ENCODE data around the gene CYP26B1. TPM values are rescaled to one million over a fixed set of nuclear protein-coding genes. Genes with fewer than 3 reads are reported as not detected.

CYP26B1 gene
- total RNA-seq, 2 donors from 2014 or later: 0.52 to 4.9 TPM

DNA sequence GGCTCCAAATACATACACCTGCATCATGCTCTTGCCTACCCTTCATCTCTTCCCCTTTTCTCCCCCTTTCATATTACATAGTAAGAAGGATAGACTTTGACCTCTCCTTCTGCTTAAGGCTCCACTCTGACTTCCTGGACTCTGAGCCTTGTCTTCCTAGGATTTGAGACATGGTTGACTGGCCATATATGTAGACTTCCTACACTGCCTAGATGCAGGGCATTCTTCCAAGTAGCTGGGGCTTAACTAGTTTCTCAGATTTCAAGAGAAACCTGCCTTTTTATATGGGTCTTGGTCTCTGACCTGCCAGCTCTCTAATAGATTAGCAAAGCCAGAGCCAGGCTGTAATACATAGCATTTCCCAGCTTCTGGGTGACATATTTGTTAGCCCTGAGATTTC is 35.4 kb upstream of the CYP26B1 start:
- ATAC-seq (no peak), DNase-seq (no peak)
- no peaks in the 10 kb centered on the region for H3K9me3 ChIP-seq
- H3K36me3 ChIP-seq (replicated peaks in 1 of 2; ENCODE audit: insufficient read depth in 1 of 2, low read depth in 2 of 2): no peaks in the 10 kb centered on the region
- no peaks in the 10 kb centered on the region for H3K27me3 ChIP-seq
- H3K27ac ChIP-seq: no peak overlapping the region
- H3K4me3 ChIP-seq: no peak overlapping the region
- no peaks in the 10 kb centered on the region for H3K4me1 ChIP-seq
- intact Hi-C loops (cut with DNase I): no loop called here
- TF ChIP-seq CTCF (IDR thresholded peaks at IDR 0.05) (no peak), POLR2A (IDR thresholded peaks at IDR 0.05) (no peak)

GRCh38 chr2:72182547-72182946 is 34.9 kb upstream of the CYP26B1 start:
- Histone ChIP-seq H3K27ac (no peak overlapping the region), H3K9me3 (no peaks in the 10 kb centered on the region), H3K27me3 (no peaks in the 10 kb centered on the region), H3K4me3 (no peak overlapping the region), H3K4me1 (no peaks in the 10 kb centered on the region), H3K36me3 (replicated peaks in 1 of 2; ENCODE audit: insufficient read depth in 1 of 2, low read depth in 2 of 2) (no peaks in the 10 kb centered on the region)
- peak in 3 of 4 donors; percentile 7 to 26 (median 21) for DNase-seq
- ATAC-seq: no peak
- no peak for TF ChIP-seq POLR2A (IDR thresholded peaks at IDR 0.05)
- no peak for TF ChIP-seq CTCF (IDR thresholded peaks at IDR 0.05)
- intact Hi-C loops (cut with DNase I): no loop called here
- 72 to 79% methylated on average over 4 of the region's 4 CpGs for WGBS, 2 donors

- H3K9me3 ChIP-seq: no peaks in the 10 kb centered on the region
- no peaks in the 10 kb centered on the region for H3K27me3 ChIP-seq
- no peaks in the 10 kb centered on the region for H3K36me3 ChIP-seq (replicated peaks in 1 of 2; ENCODE audit: insufficient read depth in 1 of 2, low read depth in 2 of 2)
- 95 to 96% methylated on average over 2 of the region's 2 CpGs for WGBS, 2 donors
- no peak overlapping the region for H3K4me3 ChIP-seq
- TF ChIP-seq POLR2A (IDR thresholded peaks at IDR 0.05): no peak
- TF ChIP-seq CTCF (IDR thresholded peaks at IDR 0.05): no peak
- no peaks in the 10 kb centered on the region for H3K4me1 ChIP-seq
- ATAC-seq: no peak
- no peak for DNase-seq
- intact Hi-C loops (cut with DNase I): no loop called here
- no peak overlapping the region for H3K27ac ChIP-seq
These were observed 34.0 kb upstream of the CYP26B1 start for GRCh38 chr2:72181616-72182015.

DNA sequence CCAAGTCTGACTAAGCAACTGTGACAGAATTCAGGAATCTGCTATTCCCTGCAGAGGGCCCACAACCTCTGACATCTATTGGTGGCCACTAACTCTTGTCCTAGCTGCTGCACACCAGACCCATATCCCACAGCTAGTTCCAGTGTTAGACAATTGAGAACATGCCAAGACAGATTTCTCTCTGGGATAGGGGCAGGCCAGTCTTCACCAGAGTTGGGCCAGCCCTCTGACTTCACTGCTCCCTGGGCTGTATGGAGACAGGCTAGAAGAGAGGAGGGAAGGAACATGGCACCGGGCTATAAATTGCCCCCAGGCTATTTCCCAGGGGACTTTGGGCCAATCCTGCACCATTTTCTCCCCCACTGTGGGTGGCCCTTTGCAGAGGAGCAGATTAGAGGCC is 32.7 kb upstream of the CYP26B1 start:
- DNase-seq (no peak), ATAC-seq (no peak)
- Histone ChIP-seq H3K36me3 (replicated peaks in 1 of 2; ENCODE audit: insufficient read depth in 1 of 2, low read depth in 2 of 2) (no peaks in the 10 kb centered on the region), H3K27me3 (no peaks in the 10 kb centered on the region), H3K4me3 (no peak overlapping the region), H3K27ac (no peak overlapping the region), H3K9me3 (no peaks in the 10 kb centered on the region), H3K4me1 (no peaks in the 10 kb centered on the region)
- intact Hi-C loops (cut with DNase I): no loop called here
- WGBS, 2 donors: 100% methylated on average over 1 of the region's 1 CpG; no CpG with 5 or more reads in 1 of the 2 donors
- TF ChIP-seq CTCF (IDR thresholded peaks at IDR 0.05) (no peak), POLR2A (IDR thresholded peaks at IDR 0.05) (no peak)

DNA sequence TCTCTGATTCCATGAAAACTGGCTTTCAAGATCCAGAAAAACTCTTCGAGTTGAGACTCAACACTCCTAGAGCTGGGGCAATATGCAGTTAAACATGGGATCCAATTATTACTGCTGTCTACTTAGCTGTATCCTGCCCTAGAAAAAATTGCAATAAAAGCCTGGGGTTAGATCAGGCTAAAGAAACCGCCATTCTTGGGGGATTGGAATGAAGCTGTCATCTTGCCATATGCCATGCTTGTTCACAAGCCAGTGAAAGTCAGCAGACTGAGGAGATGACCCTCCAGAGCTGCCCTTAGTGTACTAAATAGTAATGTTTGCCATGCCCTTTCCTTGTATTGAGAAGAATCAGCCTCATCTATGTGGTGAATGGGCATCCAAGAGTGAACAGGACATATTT is 30.9 kb upstream of the CYP26B1 start:
- H3K27me3 ChIP-seq: no peaks in the 10 kb centered on the region
- WGBS, 2 donors: 92 to 97% methylated on average over 2 of the region's 2 CpGs
- intact Hi-C loops (cut with DNase I): no loop called here
- TF ChIP-seq POLR2A (IDR thresholded peaks at IDR 0.05) (no peak), CTCF (IDR thresholded peaks at IDR 0.05) (no peak)
- ATAC-seq: no peak
- H3K4me1 ChIP-seq: no peaks in the 10 kb centered on the region
- no peaks in the 10 kb centered on the region for H3K36me3 ChIP-seq (replicated peaks in 1 of 2; ENCODE audit: insufficient read depth in 1 of 2, low read depth in 2 of 2)
- H3K27ac ChIP-seq: no peak overlapping the region
- no peak for DNase-seq
- H3K9me3 ChIP-seq: no peaks in the 10 kb centered on the region
- no peak overlapping the region for H3K4me3 ChIP-seq

All from body of pancreas (tissue), 4 donors.